IMR-90 (cell line): Measurements from ENCODE around the gene CTDP1. TPM values are rescaled to one million over a fixed set of nuclear protein-coding genes. Genes with fewer than 3 reads are reported as not detected.

Source experiments
- MAZ ChIP-seq: IDR thresholded peaks from 2 replicates; pipeline ENCODE4 v1.6.1; 2012; ENCODE audit warnings: low read depth, mild to moderate bottlenecking, low read length, improper control_type of control experiment, moderate library complexity, borderline replicate concordance
- RCOR1 ChIP-seq: IDR thresholded peaks from 2 replicates; pipeline ENCODE4 v1.6.1; 2012; ENCODE audit warnings: mild to moderate bottlenecking, low read length, improper control_type of control experiment; ENCODE audit not compliant: insufficient replicate concordance
- SMC3 ChIP-seq: fragments of 150-350 bp; IDR thresholded peaks from 2 replicates; pipeline ENCODE4 v1.6.1; 2016; ENCODE audit warnings: low read depth, mild to moderate bottlenecking, antibody characterized with exemption, low read length, moderate library complexity
- polyA plus RNA-seq, 3 experiments: library from polyadenylated mRNA; depleted of rRNA; stranded (reverse); fragments of >200 nt; gene quantifications; 2 replicates each; pipeline ENCODE4 v1.2.3, GENCODE V29; 2012; ENCODE audit warnings: low replicate concordance in 1 of 3
- total RNA-seq: library from RNA; depleted of rRNA; stranded (reverse); fragments of >200 nt; gene quantifications from 2 replicates; pipeline ENCODE4 v1.2.3, GENCODE V29; 2012

CTDP1 gene
- total and polyA plus RNA-seq, 2 of the 4 experiments (the other 2 are of a cell fraction): 13.4 to 17.6 TPM

DNA sequence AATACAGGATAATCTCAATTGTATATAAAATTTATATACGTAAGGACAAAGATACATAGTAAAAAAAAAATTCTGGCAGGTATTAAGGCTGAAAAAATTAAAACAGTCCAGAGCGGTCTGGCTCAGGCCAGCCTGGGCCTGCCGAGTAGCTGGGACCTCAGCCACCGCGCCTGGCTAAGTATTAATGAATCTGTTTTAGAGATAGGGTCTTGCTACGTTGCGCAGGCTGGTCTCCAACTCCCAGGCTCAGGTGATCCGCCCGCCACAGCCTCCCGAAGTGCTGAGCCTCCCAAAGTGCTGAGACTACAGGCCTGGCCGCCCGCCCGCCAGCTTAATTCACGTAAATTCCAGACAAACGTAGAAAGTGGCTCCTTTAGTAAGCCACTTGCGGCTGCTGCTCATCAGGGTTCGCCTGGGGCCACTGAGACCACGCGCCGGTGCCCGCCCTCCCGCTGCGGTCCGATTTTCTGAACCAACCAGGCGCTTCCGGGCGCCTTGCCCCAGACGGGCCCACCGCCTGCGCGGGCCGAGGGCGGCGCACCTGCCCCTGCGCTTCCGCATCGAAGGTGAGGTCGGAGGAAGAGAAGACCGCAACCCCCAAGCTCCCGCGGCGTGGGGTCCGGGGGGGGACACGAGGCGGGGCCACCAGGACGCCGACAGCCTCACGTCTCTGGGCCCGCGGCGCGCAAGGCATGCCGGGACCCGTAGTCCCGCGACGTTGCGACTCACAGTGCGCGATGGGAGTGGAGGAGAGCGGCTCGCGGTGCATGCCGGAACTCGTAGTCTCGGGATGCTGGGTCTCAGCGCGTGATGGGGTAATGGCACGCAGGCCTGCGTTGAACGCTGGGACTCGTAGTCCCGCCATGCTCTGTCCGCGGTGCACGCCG lies 695 bp upstream of the CTDP1 start (continued):
- TF ChIP-seq RCOR1 (peak; percentile 17), SMC3 (no peak), MAZ (peak; percentile 82; the same call in 1 of the 2 replicates)
